Measurements from ENCODE around the gene POLD1.

The POLD1 gene

GRCh38 chr19:50449236-50449899 lies 65.2 kb downstream of the POLD1 start:
- no peak overlapping the region for H3K4me3 ChIP-seq
- DNase-seq (ENCODE audit: low spot score), result no peak
- no peak for TF ChIP-seq CTCF (IDR thresholded peaks at IDR 0.05)
- no peak overlapping the region for H3K27ac ChIP-seq

GRCh38 chr19:50450369-50451222 lies 66.4 kb downstream of the POLD1 start:
- Histone ChIP-seq H3K4me3 (no peak overlapping the region), H3K27ac (no peak overlapping the region)
- no peak for TF ChIP-seq CTCF (IDR thresholded peaks at IDR 0.05)
- no peak for DNase-seq (ENCODE audit: low spot score)

- no peak for DNase-seq (ENCODE audit: low spot score)
- TF ChIP-seq CTCF (IDR thresholded peaks at IDR 0.05), result no peak
Measured at GRCh38 chr19:50451223-50451534, 67.0 kb downstream of the POLD1 start.

GRCh38 chr19:50453243-50453642 lies 69.1 kb downstream of the POLD1 start:
- DNase-seq (ENCODE audit: low spot score), result no peak
- Histone ChIP-seq H3K27ac (no peak overlapping the region), H3K4me3 (no peak overlapping the region)
- TF ChIP-seq CTCF (IDR thresholded peaks at IDR 0.05), result no peak

More at GRCh38 chr19:50451223-50451534, 67.0 kb downstream of the POLD1 start:
- no peak overlapping the region for H3K4me3 ChIP-seq
- no peak overlapping the region for H3K27ac ChIP-seq

GRCh38 chr19:50455992-50456391 lies 71.8 kb downstream of the POLD1 start:
- no peak for TF ChIP-seq CTCF (IDR thresholded peaks at IDR 0.05)
- Histone ChIP-seq H3K4me3 (no peak overlapping the region), H3K27ac (no peak overlapping the region)
- no peak for DNase-seq (ENCODE audit: low spot score)

GRCh38 chr19:50457300-50457699 lies 73.2 kb downstream of the POLD1 start:
- DNase-seq (ENCODE audit: low spot score), result no peak
- Histone ChIP-seq H3K4me3 (no peak overlapping the region), H3K27ac (no peak overlapping the region)
- TF ChIP-seq CTCF (IDR thresholded peaks at IDR 0.05), result no peak

Data from coronary artery (tissue), 2 donors.